T1000 (cell line): ENCODE measurements around the gene ALG12.

Source experiments
- DNase-seq: peaks from one replicate; lab custom pipeline; 2025; ENCODE audit warnings: mixed read lengths; lab: John Stamatoyannopoulos, UW

Gene ALG12

GRCh38 chr22:49887702-49888101, 30.5 kb downstream of the ALG12 start:
- DNase-seq = no peak

GRCh38 chr22:49887064-49887451, 31.2 kb downstream of the ALG12 start:
- no peak for DNase-seq

GRCh38 chr22:49886346-49887063, 31.7 kb downstream of the ALG12 start:
- DNase-seq = no peak

GRCh38 chr22:49885881-49886280, 32.4 kb downstream of the ALG12 start:
- DNase-seq = no peak

GRCh38 chr22:49885281-49885680, 33.0 kb downstream of the ALG12 start:
- DNase-seq = no peak

GRCh38 chr22:49884503-49885260, 33.6 kb downstream of the ALG12 start:
- DNase-seq = no peak

GRCh38 chr22:49884075-49884474, 34.2 kb downstream of the ALG12 start:
- DNase-seq = no peak

GRCh38 chr22:49883294-49883640, 35.0 kb downstream of the ALG12 start:
- no peak for DNase-seq

- DNase-seq = no peak
Observed at GRCh38 chr22:49882519-49883293, 35.5 kb downstream of the ALG12 start.

GRCh38 chr22:49881856-49882255, 36.4 kb downstream of the ALG12 start:
- no peak for DNase-seq

GRCh38 chr22:49880281-49880680, 38.0 kb downstream of the ALG12 start:
- DNase-seq = no peak

GRCh38 chr22:49879871-49880270, 38.4 kb downstream of the ALG12 start:
- DNase-seq = no peak

GRCh38 chr22:49878206-49878605, 40.0 kb downstream of the ALG12 start:
- DNase-seq = no peak

GRCh38 chr22:49877642-49878041, 40.6 kb downstream of the ALG12 start:
- no peak for DNase-seq

GRCh38 chr22:49873228-49873940, 44.9 kb downstream of the ALG12 start:
- no peak for DNase-seq

- DNase-seq = no peak
Observed at GRCh38 chr22:49872347-49872746, 45.9 kb downstream of the ALG12 start.

GRCh38 chr22:49871482-49871881, 46.8 kb downstream of the ALG12 start:
- no peak for DNase-seq

GRCh38 chr22:49869845-49870712, 48.2 kb downstream of the ALG12 start:
- DNase-seq = no peak

- DNase-seq = no peak
Observed at GRCh38 chr22:49869086-49869830, 49.0 kb downstream of the ALG12 start.
